Muscle of back (tissue), 13 donors: ENCODE results near the gene CRYAA. TPM values are rescaled to one million over a fixed set of nuclear protein-coding genes. Genes with fewer than 3 reads are reported as not detected.
"Not testable (repeated sequence)": the region's sequence is repeated elsewhere in the genome, so short reads cannot be mapped to it uniquely, and the experiment has no call there.

Source experiments
- DNase-seq, 3 donors: peaks; one replicate each; pipeline versions ENCODE4 v3.0.0 to v3.0.0-alpha.2; 2013
- long read RNA-seq, 9 donors: transcript quantifications; one replicate each; lab custom pipeline, GENCODE V29; 2026
- polyA plus RNA-seq, 10 donors: library from polyadenylated mRNA; unstranded; fragments of 120-200 nt; gene quantifications; one replicate each; pipeline ENCODE4 v1.2.1, GENCODE V29; 2013; ENCODE audit not compliant: insufficient read length in 10 of 10

CRYAA gene
- not detected for polyA plus RNA-seq
- long read RNA-seq, donor 1 = 0 reads
- long read RNA-seq, donor 2 = 0 reads
- long read RNA-seq, donor 3 = 0 reads
- long read RNA-seq, donor 4 = 0 reads
- long read RNA-seq, donor 5 = 0 reads
- long read RNA-seq, donor 6 = 0 reads
- long read RNA-seq, donor 7 = 0 reads
- long read RNA-seq, donor 8 = 0 reads
- long read RNA-seq, donor 9 = 0 reads

GRCh38 chr21:43168708-43169107 lies at the start of gene CRYAA:
CRYAA (plus strand) TSS chr21:43169008; CDS start chr21:43169100, 92 bp downstream.
- DNase-seq = not testable (repeated sequence)

GRCh38 chr21:43130094-43130493 lies 38.7 kb upstream of the CRYAA start:
- DNase-seq = not testable (repeated sequence)

GRCh38 chr21:43134520-43134919 lies 34.3 kb upstream of the CRYAA start:
- not testable (repeated sequence) for DNase-seq

- not testable (repeated sequence) for DNase-seq
Observed at GRCh38 chr21:43138944-43139343, 29.9 kb upstream of the CRYAA start.

GRCh38 chr21:43141407-43141806 lies 27.4 kb upstream of the CRYAA start:
- not testable (repeated sequence) for DNase-seq

- not testable (repeated sequence) for DNase-seq
Observed at GRCh38 chr21:43146637-43147036, 22.2 kb upstream of the CRYAA start.

GRCh38 chr21:43147999-43148398 lies 20.8 kb upstream of the CRYAA start:
- DNase-seq = not testable (repeated sequence)

GRCh38 chr21:43149344-43149743 lies 19.5 kb upstream of the CRYAA start:
- not testable (repeated sequence) for DNase-seq

- not testable (repeated sequence) for DNase-seq
Observed at GRCh38 chr21:43153601-43154000, 15.2 kb upstream of the CRYAA start.

- DNase-seq = not testable (repeated sequence)
Observed at GRCh38 chr21:43159279-43160175, 9.3 kb upstream of the CRYAA start.

GRCh38 chr21:43161826-43162707 lies 6.7 kb upstream of the CRYAA start:
- not testable (repeated sequence) for DNase-seq

- DNase-seq = not testable (repeated sequence)
Observed at GRCh38 chr21:43162708-43163205, 6.1 kb upstream of the CRYAA start.

GRCh38 chr21:43164823-43165222 lies 4.0 kb upstream of the CRYAA start:
- DNase-seq = not testable (repeated sequence)

- not testable (repeated sequence) for DNase-seq
Observed at GRCh38 chr21:43165734-43166133, 3.1 kb upstream of the CRYAA start.

GRCh38 chr21:43169230-43169886 lies 550 bp downstream of the CRYAA start:
- not testable (repeated sequence) for DNase-seq

- not testable (repeated sequence) for DNase-seq
Observed at GRCh38 chr21:43169891-43170290, 1.1 kb downstream of the CRYAA start.

- not testable (repeated sequence) for DNase-seq
Observed at GRCh38 chr21:43172812-43173211, 4.0 kb downstream of the CRYAA start.

GRCh38 chr21:43173438-43173837 lies 4.6 kb downstream of the CRYAA start:
- not testable (repeated sequence) for DNase-seq

- not testable (repeated sequence) for DNase-seq
Observed at GRCh38 chr21:43173930-43174329, 5.1 kb downstream of the CRYAA start.

- DNase-seq = not testable (repeated sequence)
Observed at GRCh38 chr21:43174998-43175397, 6.2 kb downstream of the CRYAA start.

- not testable (repeated sequence) for DNase-seq
Observed at GRCh38 chr21:43176621-43177020, 7.8 kb downstream of the CRYAA start.
